Activated T-cell treated with anti-CD3 and anti-CD28 coated beads, Interleukin-2, amount 50 U/mL, for 1 hour (primary cell): Measurements from ENCODE around the gene DSC3.

Experiments used
- DNase-seq: peaks from one replicate; pipeline ENCODE4 v3.0.0-alpha.2; 2020

The DSC3 gene

DNA sequence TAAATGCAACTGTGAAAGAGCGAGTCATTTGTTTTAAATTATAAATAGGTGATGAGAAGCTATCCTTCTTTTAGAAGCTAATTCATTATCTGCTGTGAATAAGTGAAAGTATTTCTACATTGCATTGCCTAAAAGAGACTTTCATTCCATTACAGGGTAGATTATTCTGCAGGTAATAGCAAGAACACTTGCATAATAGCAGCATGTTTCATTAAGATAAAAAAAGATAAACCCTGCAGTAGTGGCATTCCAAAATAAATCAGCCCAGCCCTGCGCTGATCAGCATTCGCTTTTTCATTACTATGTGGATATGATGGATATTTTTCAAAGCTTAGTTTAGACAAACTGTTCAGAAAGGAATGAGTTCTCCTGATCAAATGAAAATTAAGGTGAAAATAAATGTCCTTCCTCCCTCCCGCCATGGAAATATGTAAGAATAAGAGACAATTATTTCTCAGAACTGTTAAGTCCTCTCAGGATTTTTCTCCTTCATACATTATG lies 72.8 kb downstream of the DSC3 start:
- no peak for DNase-seq

DNA sequence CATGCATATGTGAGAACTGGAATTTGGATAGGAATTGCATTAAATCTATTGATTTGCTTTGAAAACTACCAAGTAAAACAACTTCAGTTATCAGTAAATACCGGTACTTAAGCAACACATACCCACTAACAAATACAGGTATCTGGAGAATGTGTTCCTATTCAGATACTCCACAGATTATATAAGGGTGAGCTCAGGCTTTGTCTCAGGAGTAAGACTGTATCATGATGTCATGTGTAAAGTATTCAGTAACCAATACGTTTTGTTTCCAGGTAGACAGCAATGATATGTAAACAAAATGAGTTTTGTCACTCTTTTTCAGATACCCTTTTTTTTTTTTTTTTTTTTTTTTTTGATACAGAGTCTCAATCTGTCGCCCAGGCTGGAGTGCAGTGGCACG lies 74.8 kb downstream of the DSC3 start:
- no peak for DNase-seq

DNA sequence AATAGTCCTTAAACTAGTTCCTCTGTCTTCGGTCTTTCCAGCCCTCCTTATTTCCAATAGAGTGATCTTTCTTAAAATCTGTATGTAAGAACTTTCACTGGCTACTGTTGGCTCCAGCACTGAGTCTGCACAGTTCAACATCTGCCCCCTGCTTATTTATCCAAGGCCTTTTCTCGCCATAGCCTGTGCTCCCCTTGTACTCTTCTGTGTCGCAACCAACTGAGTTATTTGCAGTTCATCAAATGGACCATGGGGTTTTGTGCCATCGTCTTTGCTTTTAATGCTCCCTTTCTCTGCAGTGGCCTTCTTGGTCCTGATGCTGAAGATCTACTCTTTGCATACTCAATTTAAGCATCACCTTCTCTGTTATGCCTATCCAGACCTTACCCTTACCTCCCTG lies 77.3 kb downstream of the DSC3 start:
- DNase-seq = no peak

DNA sequence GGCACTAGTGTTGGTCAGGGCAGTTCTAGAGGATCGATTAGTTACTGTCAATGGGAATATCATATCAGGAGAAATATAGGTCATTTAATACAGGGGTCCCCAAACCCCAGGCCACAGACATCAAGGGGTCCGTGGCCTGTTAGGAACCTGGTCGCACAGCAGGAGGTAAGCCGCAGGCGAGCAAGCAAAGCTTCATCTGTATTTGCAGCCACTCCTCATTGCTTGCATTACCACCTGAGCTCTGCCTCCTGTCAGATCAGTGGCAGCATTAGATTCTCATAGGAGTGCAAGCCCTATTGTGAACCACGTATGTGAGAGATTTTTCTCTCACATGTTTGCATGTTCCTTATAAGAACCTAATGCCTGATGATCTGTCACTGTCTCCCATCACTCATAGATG lies 81.9 kb downstream of the DSC3 start:
- DNase-seq = no peak

DNA sequence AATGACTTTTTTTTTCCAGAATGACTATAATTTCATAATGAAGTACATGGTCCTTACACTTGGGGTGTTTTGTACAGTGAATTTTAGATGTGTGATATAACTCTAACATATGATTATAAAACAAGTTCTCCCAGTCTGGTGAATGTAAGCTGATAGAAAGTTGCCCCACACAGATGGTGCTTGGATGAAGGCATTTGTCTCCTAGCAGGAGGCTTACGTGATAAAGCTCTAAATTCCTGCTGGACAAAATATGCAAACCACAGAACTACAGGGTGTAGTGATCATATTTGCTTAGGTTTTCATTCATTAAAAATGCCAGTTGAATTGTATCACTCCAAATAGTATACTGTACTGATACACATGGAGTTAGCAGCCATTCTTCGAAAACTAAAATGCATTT lies 85.5 kb downstream of the DSC3 start:
- no peak for DNase-seq

DNA sequence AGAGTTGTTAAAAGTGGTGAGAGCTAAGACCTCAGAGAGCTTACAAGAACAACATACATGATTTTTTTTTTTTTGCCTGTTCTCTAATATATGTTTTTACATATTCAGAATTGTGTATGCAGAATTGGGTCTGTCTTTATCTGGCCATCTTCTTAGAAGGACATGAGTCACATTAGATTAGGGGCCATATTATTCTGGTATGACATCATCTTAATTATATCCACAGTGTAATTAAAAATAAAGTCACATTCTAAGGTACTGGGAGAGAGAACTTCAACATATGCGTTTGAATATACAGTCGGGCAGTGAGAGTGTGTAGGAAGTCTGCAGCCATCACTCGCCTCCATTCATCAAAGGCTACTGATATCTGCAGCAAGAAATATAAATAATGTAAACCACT lies 88.3 kb downstream of the DSC3 start:
- DNase-seq = no peak

DNA sequence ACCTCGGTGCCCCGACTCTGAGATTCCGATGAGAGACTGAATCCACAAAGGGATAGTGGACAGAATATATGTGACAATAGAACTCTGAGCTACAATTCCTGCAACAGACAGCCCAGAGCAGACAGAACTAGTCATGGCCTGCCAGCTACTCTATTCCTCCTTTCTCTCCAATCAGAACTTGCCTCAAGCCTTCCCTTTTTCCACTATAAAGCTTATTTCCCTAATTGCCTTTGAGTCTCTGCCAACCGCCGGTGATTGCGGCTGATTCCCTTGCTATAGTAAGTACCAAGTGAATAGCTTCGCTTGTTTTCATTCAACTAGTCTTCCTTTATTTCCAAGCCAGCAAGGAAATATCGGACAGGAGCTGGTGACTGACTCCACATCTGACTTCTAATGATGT lies 96.8 kb downstream of the DSC3 start:
- no peak for DNase-seq

DNA sequence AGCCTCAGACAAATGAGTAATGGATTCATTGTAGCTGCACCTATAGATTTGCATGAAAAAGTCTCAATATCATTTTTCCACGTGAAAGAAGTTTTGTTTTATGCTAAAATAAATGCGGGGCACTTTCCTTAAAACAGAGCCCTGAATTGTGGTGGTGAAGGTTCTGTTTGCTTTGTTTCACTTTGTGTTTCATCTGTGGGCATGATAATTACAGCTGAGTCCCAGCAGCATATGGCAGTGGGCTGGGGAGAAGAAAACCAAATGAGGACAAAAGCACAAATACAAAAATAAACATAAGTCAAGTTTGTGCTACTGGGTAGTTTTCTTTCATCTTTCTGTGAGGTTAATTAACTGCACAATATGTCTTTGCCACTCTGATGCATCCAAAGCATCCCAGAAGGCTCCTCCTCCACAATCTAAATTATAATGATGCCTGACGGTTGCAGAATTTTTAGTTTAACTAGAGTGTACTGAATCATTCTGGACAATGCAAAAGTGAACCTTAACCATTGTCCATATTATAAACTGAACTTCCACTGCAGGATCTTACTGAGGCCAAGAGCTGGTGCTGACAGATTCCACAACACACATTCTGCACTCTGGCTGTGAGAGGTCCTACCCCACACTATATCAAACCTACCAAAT lies 97.6 kb downstream of the DSC3 start:
- DNase-seq = no peak

DNA sequence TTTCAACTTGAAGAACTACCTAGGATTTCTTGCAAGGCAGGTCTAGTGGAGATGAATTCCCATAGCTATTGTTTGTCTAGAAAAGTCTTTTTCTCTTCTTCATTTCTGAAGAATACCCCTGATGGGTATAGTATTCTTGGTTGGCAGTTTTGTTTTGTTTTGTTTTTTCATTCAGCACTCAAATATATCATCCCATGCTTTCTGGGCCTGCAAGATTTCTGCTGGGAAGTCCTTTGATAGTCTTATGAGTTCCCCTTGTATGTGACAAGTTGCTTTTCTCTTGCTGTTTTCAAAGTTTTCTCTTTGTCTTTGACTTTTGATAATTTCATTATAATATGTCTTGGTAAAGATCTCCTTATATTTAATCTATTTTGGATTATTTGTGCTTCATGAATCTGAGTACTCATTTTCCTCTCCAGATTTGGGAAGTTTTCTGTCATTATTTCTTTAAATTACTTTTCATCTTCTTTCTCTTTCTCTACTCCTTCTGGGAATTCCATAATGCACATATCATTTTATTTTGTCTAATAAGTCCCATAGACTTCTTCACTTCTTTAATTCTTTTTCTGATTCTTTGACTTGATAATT lies 101.5 kb downstream of the DSC3 start:
- no peak for DNase-seq
